IMR-90 (cell line): ENCODE measurements around the gene NDUFB2. TPM values are rescaled to one million over a fixed set of nuclear protein-coding genes. Genes with fewer than 3 reads are reported as not detected.

Experiments
- ATAC-seq: fragments of 200-7000 bp; cut with Tn5 transposase; 2 replicates; pipeline ENCODE4 v1.9.1; 2020; ENCODE audit warnings: low read depth, mild to moderate bottlenecking, moderate library complexity
- BruUV-seq: library from RNA; stranded (reverse); fragments of 400-500 nt; replicated peaks from 2 replicates; lab custom pipeline; 2021; lab: Mats Ljungman, UMichigan
- CTCF ChIA-PET: fragments of 300-600 bp; formaldehyde crosslinking; extraction: SDS; loops from one replicate; lab custom pipeline; 2021; ENCODE audit warnings: antibody characterized with exemption; lab: Yijun Ruan, JAX
- POLR2A ChIA-PET: fragments of 300-600 bp; sonication (Branson Sonifier 250); formaldehyde crosslinking; loops from one replicate; lab custom pipeline; 2022; ENCODE audit warnings: antibody characterized with exemption; ENCODE audit not compliant: unreplicated experiment; lab: Charles Lee
- DNase-seq: peaks from one replicate; pipeline ENCODE4 v3.0.0; 2013
- H2AFZ ChIP-seq: replicated peaks from 2 replicates; pipeline ENCODE3; 2013; ENCODE audit warnings: low read length, mild to moderate bottlenecking; ENCODE audit not compliant: poor library complexity
- H2AK5ac ChIP-seq: 2 replicates; pipeline ENCODE4 v1.6.1; 2013; ENCODE audit warnings: low read depth, low read length, inconsistent platforms
- H2AK9ac ChIP-seq: replicated peaks from 2 replicates; pipeline ENCODE3; 2013; ENCODE audit warnings: mild to moderate bottlenecking, low read depth, low read length, moderate library complexity; ENCODE audit not compliant: poor library complexity
- H2BK120ac ChIP-seq: 2 replicates; pipeline ENCODE4 v1.6.1; 2013; ENCODE audit warnings: low read depth, low read length, inconsistent platforms
- H2BK15ac ChIP-seq: 3 replicates; pipeline ENCODE4 v1.6.1; 2013; ENCODE audit warnings: low read depth, low read length, inconsistent platforms
- H2BK20ac ChIP-seq: 2 replicates; pipeline ENCODE4 v1.6.1; 2013; ENCODE audit warnings: low read depth, mild to moderate bottlenecking, inconsistent platforms, low read length, moderate library complexity
- H2BK5ac ChIP-seq: 2 replicates; pipeline ENCODE4 v1.6.1; 2013; ENCODE audit warnings: mild to moderate bottlenecking, low read depth, low read length, inconsistent platforms; ENCODE audit not compliant: poor library complexity, severe bottlenecking
- H3K14ac ChIP-seq: replicated peaks from 2 replicates; pipeline ENCODE4 v1.6.1; 2013; ENCODE audit warnings: low read depth, low read length, inconsistent platforms
- H3K18ac ChIP-seq: 2 replicates; pipeline ENCODE4 v1.6.1; 2013; ENCODE audit warnings: low read depth, low read length, control low read depth
- H3K23ac ChIP-seq: 2 replicates; pipeline ENCODE4 v1.6.1; 2013; ENCODE audit warnings: low read depth, low read length, inconsistent platforms
- H3K27ac ChIP-seq: 2 replicates; pipeline ENCODE4 v1.5.1; 2013; ENCODE audit warnings: mild to moderate bottlenecking, control low read depth, low read length; ENCODE audit not compliant: insufficient read depth
- H3K27me3 ChIP-seq: 2 replicates; pipeline ENCODE4 v1.6.1; 2013; ENCODE audit warnings: low read length; ENCODE audit not compliant: control insufficient read depth, insufficient read depth
- H3K36me3 ChIP-seq: 2 replicates; pipeline ENCODE4 v1.6.1; 2013; ENCODE audit warnings: low read length, mixed read lengths; ENCODE audit not compliant: control insufficient read depth, insufficient read depth
- H3K4ac ChIP-seq: 2 replicates; pipeline ENCODE4 v1.6.1; 2013; ENCODE audit warnings: low read depth, low read length, inconsistent platforms
- H3K4me1 ChIP-seq: 2 replicates; pipeline ENCODE4 v1.6.1; 2013; ENCODE audit warnings: low read length, mixed read lengths; ENCODE audit not compliant: control insufficient read depth, insufficient read depth
- H3K4me2 ChIP-seq: 2 replicates; pipeline ENCODE4 v1.6.1; 2013; ENCODE audit warnings: low read depth, mild to moderate bottlenecking, control low read depth, low read length, moderate library complexity
- H3K4me3 ChIP-seq: 2 replicates; pipeline ENCODE4 v1.5.1; 2013; ENCODE audit warnings: low read depth, mild to moderate bottlenecking, control low read depth, low read length, moderate library complexity; ENCODE audit not compliant: insufficient read depth
- H3K56ac ChIP-seq: 2 replicates; pipeline ENCODE4 v1.6.1; 2013; ENCODE audit warnings: low read length, inconsistent platforms; ENCODE audit not compliant: insufficient read depth; ENCODE audit errors: extremely low read depth
- H3K79me1 ChIP-seq, 2 experiments: 2 replicates each; pipeline ENCODE4 v1.6.1; 2013; ENCODE audit warnings: low read length in 2 of 2, inconsistent platforms in 1 of 2, low read depth in 1 of 2
- H3K9ac ChIP-seq: 2 replicates; pipeline ENCODE4 v1.6.1; 2013; ENCODE audit warnings: low read depth, low read length, control low read depth
- H3K9me1 ChIP-seq: 2 replicates; pipeline ENCODE4 v1.6.1; 2013; ENCODE audit warnings: low read length, inconsistent platforms; ENCODE audit not compliant: insufficient read depth
- H3K9me3 ChIP-seq: 2 replicates; pipeline ENCODE4 v1.6.1; 2013; ENCODE audit warnings: low read length; ENCODE audit not compliant: control insufficient read depth, insufficient read depth
- H4K20me1 ChIP-seq: 2 replicates; pipeline ENCODE4 v1.6.1; 2013; ENCODE audit warnings: low read length, inconsistent platforms; ENCODE audit not compliant: insufficient read depth
- H4K5ac ChIP-seq: 2 replicates; pipeline ENCODE4 v1.6.1; 2013; ENCODE audit warnings: mild to moderate bottlenecking, low read depth, low read length, control low read depth
- H4K8ac ChIP-seq, 2 experiments: 2 replicates each; pipeline ENCODE4 v1.6.1; 2013; ENCODE audit warnings: low read depth in 2 of 2, low read length in 2 of 2, control low read depth in 1 of 2, inconsistent platforms in 1 of 2
- H4K91ac ChIP-seq: 2 replicates; pipeline ENCODE4 v1.6.1; 2013; ENCODE audit warnings: low read depth, low read length, inconsistent platforms; ENCODE audit not compliant: insufficient read depth
- BHLHE40 ChIP-seq: fragments of 150-350 bp; IDR thresholded peaks from 2 replicates; pipeline ENCODE4 v1.6.1; 2016; ENCODE audit warnings: mild to moderate bottlenecking, low read depth, low read length
- CEBPB ChIP-seq: IDR thresholded peaks from 2 replicates; pipeline ENCODE4 v1.6.1; 2012; ENCODE audit warnings: low read depth, low read length, improper control_type of control experiment
- CHD1 ChIP-seq: IDR thresholded peaks from 2 replicates; pipeline ENCODE4 v1.6.1; 2012; ENCODE audit warnings: low read depth, low read length, improper control_type of control experiment
- CTCF ChIP-seq: conservative IDR thresholded peaks from 2 replicates; pipeline ENCODE4 v1.5.1; 2012; ENCODE audit warnings: mild to moderate bottlenecking, low read depth, low read length, improper control_type of control experiment
- FOS ChIP-seq: fragments of 150-350 bp; IDR thresholded peaks from 2 replicates; pipeline ENCODE4 v1.6.1; 2016; ENCODE audit warnings: low read depth, low read length
- MAFK ChIP-seq: IDR thresholded peaks from 2 replicates; pipeline ENCODE4 v1.6.1; 2012; ENCODE audit warnings: low read depth, low read length, improper control_type of control experiment
- MAZ ChIP-seq: IDR thresholded peaks from 2 replicates; pipeline ENCODE4 v1.6.1; 2012; ENCODE audit warnings: low read depth, mild to moderate bottlenecking, low read length, improper control_type of control experiment, moderate library complexity, borderline replicate concordance
- MXI1 ChIP-seq: IDR thresholded peaks from 2 replicates; pipeline ENCODE4 v1.6.1; 2012; ENCODE audit warnings: low read depth, mild to moderate bottlenecking, low read length, moderate library complexity, borderline replicate concordance
- NFE2L2 ChIP-seq: fragments of 150-350 bp; IDR thresholded peaks from 2 replicates; pipeline ENCODE4 v1.6.1; 2016; ENCODE audit warnings: low read depth, mild to moderate bottlenecking, low read length
- POLR2A ChIP-seq: IDR thresholded peaks from 2 replicates; pipeline ENCODE4 v1.6.1; 2012; ENCODE audit warnings: mild to moderate bottlenecking, low read depth, low read length
- RAD21 ChIP-seq: IDR thresholded peaks from 2 replicates; pipeline ENCODE4 v1.6.1; 2012; ENCODE audit warnings: low read length, improper control_type of control experiment
- RCOR1 ChIP-seq: IDR thresholded peaks from 2 replicates; pipeline ENCODE4 v1.6.1; 2012; ENCODE audit warnings: mild to moderate bottlenecking, low read length, improper control_type of control experiment; ENCODE audit not compliant: insufficient replicate concordance
- RFX5 ChIP-seq: IDR thresholded peaks from 2 replicates; pipeline ENCODE4 v1.8.0; 2012; ENCODE audit warnings: low read depth, mild to moderate bottlenecking, low read length, moderate library complexity
- SMC3 ChIP-seq: fragments of 150-350 bp; IDR thresholded peaks from 2 replicates; pipeline ENCODE4 v1.6.1; 2016; ENCODE audit warnings: low read depth, mild to moderate bottlenecking, antibody characterized with exemption, low read length, moderate library complexity
- USF2 ChIP-seq: fragments of 150-350 bp; IDR thresholded peaks from 2 replicates; pipeline ENCODE4 v1.6.1; 2017; ENCODE audit warnings: mild to moderate bottlenecking, antibody characterized with exemption, low read length, low read depth
- WGBS, 2 experiments: methylation state at CpG; one replicate each; pipeline versions ENCODE4 v1.1.5 to v1.1.7; 2013; ENCODE audit warnings: missing lambda C conversion rate in 2 of 2; ENCODE audit not compliant: insufficient read length in 1 of 2; ENCODE audit errors: extremely low coverage in 2 of 2; 5-methylcytosine and 5-hydroxymethylcytosine counted together
- dilution Hi-C: fragments of 300-500 bp; cut with HindIII; formaldehyde crosslinking; loops from one replicate; pipeline ENCODE4 v1.14.3; 2018; ENCODE audit warnings: low sequenced_read_pairs; ENCODE audit not compliant: unreplicated experiment
- in situ Hi-C: fragments of 300-500 bp; cut with MboI; formaldehyde crosslinking; loops from 3 replicates; pipeline ENCODE4 v1.14.3; 2019; ENCODE audit warnings: low sequenced_read_pairs, inconsistent platforms, mixed read lengths
- intact Hi-C: fragments of 100-400 bp; cut with micrococcal nuclease; formaldehyde crosslinking; loops from 2 replicates; pipeline ENCODE4 v1.10.0; 2022
- polyA plus RNA-seq, 3 experiments: library from polyadenylated mRNA; depleted of rRNA; stranded (reverse); fragments of >200 nt; gene quantifications; 2 replicates each; pipeline ENCODE4 v1.2.3, GENCODE V29; 2012; ENCODE audit warnings: low replicate concordance in 1 of 3
- total RNA-seq: library from RNA; depleted of rRNA; stranded (reverse); fragments of >200 nt; gene quantifications from 2 replicates; pipeline ENCODE4 v1.2.3, GENCODE V29; 2012
- TF ChIP-seq, protein P1 (sequence below): fragments of 150-350 bp; IDR thresholded peaks from 2 replicates; pipeline ENCODE4 v1.6.1; 2016; ENCODE audit warnings: low read depth, mild to moderate bottlenecking, low read length, moderate library complexity, borderline replicate concordance

NDUFB2 gene
- total and polyA plus RNA-seq, 2 of the 4 experiments (the other 2 are of a cell fraction): 81.7 to 143 TPM

GRCh38 chr7:140657891-140658290 lies 38.6 kb upstream of the NDUFB2 start:
- H3K79me1 ChIP-seq: no peaks in the 10 kb centered on the region
- CTCF ChIA-PET: no interaction called here

More at GRCh38 chr7:140657891-140658290, 38.6 kb upstream of the NDUFB2 start:
- Histone ChIP-seq H3K9me1 (no peaks in the 10 kb centered on the region), H3K23ac (no peak overlapping the region), H4K8ac (no peak overlapping the region), H2AK9ac (no peak overlapping the region), H3K56ac (no peak overlapping the region), H2BK15ac (no peak overlapping the region), H3K27ac (no peak overlapping the region), H3K4me1 (peaks cover 7% of the 10 kb centered on the region), H3K27me3 (peaks cover 3% of the 10 kb centered on the region; the same call in 1 of the 2 replicates), H4K5ac (no peak overlapping the region), H3K36me3 (no peaks in the 10 kb centered on the region), H2BK20ac (no peak overlapping the region), H2BK120ac (no peak overlapping the region), H2BK5ac (no peak overlapping the region), H3K4me3 (no peak overlapping the region), H3K9ac (no peak overlapping the region), H3K4me2 (no peak overlapping the region), H3K18ac (no peak overlapping the region), H4K20me1 (no peaks in the 10 kb centered on the region), H4K91ac (no peak overlapping the region), H2AK5ac (no peak overlapping the region), H3K14ac (no peak overlapping the region), H3K4ac (no peak overlapping the region), H2AFZ (no peak overlapping the region), H3K9me3 (no peaks in the 10 kb centered on the region)
- dilution Hi-C loops: no loop called here
- in situ Hi-C loops: no loop called here
- no peak for ATAC-seq
- TF ChIP-seq USF2 (no peak), BHLHE40 (no peak), FOS (no peak), CHD1 (no peak), CTCF (no peak), CEBPB (no peak), RFX5 (no peak), NFE2L2 (no peak), RCOR1 (no peak), RAD21 (no peak), POLR2A (no peak), SMC3 (no peak), MAZ (no peak), MXI1 (no peak), MAFK (no peak)
- TF ChIP-seq, protein P1, sequence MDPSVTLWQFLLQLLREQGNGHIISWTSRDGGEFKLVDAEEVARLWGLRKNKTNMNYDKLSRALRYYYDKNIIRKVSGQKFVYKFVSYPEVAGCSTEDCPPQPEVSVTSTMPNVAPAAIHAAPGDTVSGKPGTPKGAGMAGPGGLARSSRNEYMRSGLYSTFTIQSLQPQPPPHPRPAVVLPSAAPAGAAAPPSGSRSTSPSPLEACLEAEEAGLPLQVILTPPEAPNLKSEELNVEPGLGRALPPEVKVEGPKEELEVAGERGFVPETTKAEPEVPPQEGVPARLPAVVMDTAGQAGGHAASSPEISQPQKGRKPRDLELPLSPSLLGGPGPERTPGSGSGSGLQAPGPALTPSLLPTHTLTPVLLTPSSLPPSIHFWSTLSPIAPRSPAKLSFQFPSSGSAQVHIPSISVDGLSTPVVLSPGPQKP: no peak
- WGBS, 2 experiments: 100% methylated on average over 3 of the region's 9 CpGs; no CpG with 5 or more reads in 1 of the 2 experiments
- POLR2A ChIA-PET: no interaction called here
- no peak for DNase-seq
- no TSS peak for BruUV-seq
- intact Hi-C loops: no loop called here
